ENCODE measurements around the gene ADORA2A. TPM values are rescaled to one million over a fixed set of nuclear protein-coding genes. Genes with fewer than 3 reads are reported as not detected.

Gene ADORA2A
- 1 to 10 TPM; 2.5 to 4.0 TPM for total RNA-seq
- long read RNA-seq, partial matches to known transcripts = 1 of 2 reads
- long read RNA-seq, other reads (novel, unspliced or antisense) = 1 of 2 reads

- intact Hi-C loops (cut with DNase I, micrococcal nuclease) = loop anchor here in 1 of 2 donors (10.0 kb wide), 1 partner anchor 87 kb away; no protein-coding TSS in a partner anchor
- peak; percentile 77 for DNase-seq
- ATAC-seq = peak; percentile 15
Observed at GRCh38 chr22:24427500-24428164, at the start of gene ADORA2A. Gene ADORA2A (plus strand): TSS chr22:24427599. CDS start chr22:24433405, 5,806 bp downstream.

- ATAC-seq (no peak), DNase-seq (no peak)
- intact Hi-C loops (cut with DNase I, micrococcal nuclease) = no loop called here
Observed at GRCh38 chr22:24379536-24379935, 47.9 kb upstream of the ADORA2A start.

- no peak for ATAC-seq
- no peak for DNase-seq
- intact Hi-C loops (cut with DNase I, micrococcal nuclease) = no loop called here
Observed at GRCh38 chr22:24380220-24380904, 47.0 kb upstream of the ADORA2A start.

GRCh38 chr22:24380905-24381230, 46.5 kb upstream of the ADORA2A start:
- ATAC-seq (no peak), DNase-seq (no peak)
- intact Hi-C loops (cut with DNase I, micrococcal nuclease) = no loop called here

- intact Hi-C loops (cut with DNase I, micrococcal nuclease) = no loop called here
- no peak for ATAC-seq
- DNase-seq = no peak
Observed at GRCh38 chr22:24383061-24383460, 44.3 kb upstream of the ADORA2A start.

- DNase-seq = no peak
- ATAC-seq = no peak
- intact Hi-C loops (cut with DNase I, micrococcal nuclease) = no loop called here
Observed at GRCh38 chr22:24384131-24384530, 43.3 kb upstream of the ADORA2A start.

- ATAC-seq = no peak
Observed at GRCh38 chr22:24386937-24387471, 40.4 kb upstream of the ADORA2A start.

GRCh38 chr22:24389680-24390079, 37.7 kb upstream of the ADORA2A start:
- intact Hi-C loops (cut with DNase I, micrococcal nuclease) = no loop called here
- DNase-seq (no peak), ATAC-seq (no peak)

More at GRCh38 chr22:24386937-24387471, 40.4 kb upstream of the ADORA2A start:
- no peak for DNase-seq
- intact Hi-C loops (cut with DNase I, micrococcal nuclease) = no loop called here

- no peak for ATAC-seq
- intact Hi-C loops (cut with DNase I, micrococcal nuclease) = no loop called here
- no peak for DNase-seq
Observed at GRCh38 chr22:24390156-24390555, 37.2 kb upstream of the ADORA2A start.

GRCh38 chr22:24390576-24390975, 36.8 kb upstream of the ADORA2A start:
- intact Hi-C loops (cut with DNase I, micrococcal nuclease) = no loop called here
- ATAC-seq = no peak
- no peak for DNase-seq

GRCh38 chr22:24391836-24392217, 35.6 kb upstream of the ADORA2A start:
- intact Hi-C loops (cut with DNase I, micrococcal nuclease) = no loop called here
- ATAC-seq (no peak), DNase-seq (no peak)

GRCh38 chr22:24392218-24392931, 35.0 kb upstream of the ADORA2A start:
- ATAC-seq (peak; percentile 90), DNase-seq (no peak)

GRCh38 chr22:24393012-24393559, 34.3 kb upstream of the ADORA2A start:
- ATAC-seq (no peak), DNase-seq (no peak)
- intact Hi-C loops (cut with DNase I, micrococcal nuclease) = no loop called here

More at GRCh38 chr22:24392218-24392931, 35.0 kb upstream of the ADORA2A start:
- intact Hi-C loops (cut with DNase I, micrococcal nuclease) = no loop called here

- DNase-seq = no peak
- ATAC-seq = no peak
- intact Hi-C loops (cut with DNase I, micrococcal nuclease) = no loop called here
Observed at GRCh38 chr22:24393848-24394247, 33.6 kb upstream of the ADORA2A start.

GRCh38 chr22:24394254-24394653, 33.1 kb upstream of the ADORA2A start:
- ATAC-seq = no peak

GRCh38 chr22:24398409-24398808, 29.0 kb upstream of the ADORA2A start:
- intact Hi-C loops (cut with DNase I, micrococcal nuclease) = no loop called here
- ATAC-seq (no peak), DNase-seq (no peak)

More at GRCh38 chr22:24394254-24394653, 33.1 kb upstream of the ADORA2A start:
- DNase-seq = no peak
- intact Hi-C loops (cut with DNase I, micrococcal nuclease) = no loop called here

GRCh38 chr22:24400034-24400725, 27.2 kb upstream of the ADORA2A start:
- no peak for DNase-seq
- intact Hi-C loops (cut with DNase I, micrococcal nuclease) = no loop called here
- ATAC-seq = no peak

- intact Hi-C loops (cut with DNase I, micrococcal nuclease) = no loop called here
- no peak for ATAC-seq
- DNase-seq = no peak
Observed at GRCh38 chr22:24400726-24401596, 26.4 kb upstream of the ADORA2A start.

Data from left colon (tissue), 2 donors.